Thyroid gland (tissue), 4 donors: ENCODE data around the gene ALPK3. TPM values are rescaled to one million over a fixed set of nuclear protein-coding genes. Genes with fewer than 3 reads are reported as not detected.

Experiments
- DNase-seq, 2 donors: peaks; one replicate each; pipeline ENCODE4 v3.0.0-alpha.2; 2019
- H3K27ac ChIP-seq, 3 donors: fragments of 200-600 bp; sonication (generic); 1 replicate in 2 of 3; 2 replicates in 1 of 3; pipeline ENCODE4 v1.5.1; 2016 to 2019; ENCODE audit warnings: mild to moderate bottlenecking in 1 of 3, moderate library complexity in 1 of 3
- H3K27me3 ChIP-seq: fragments of 200-600 bp; sonication (generic); one replicate; pipeline ENCODE4 v1.5.1; 2019
- H3K36me3 ChIP-seq, 2 donors: fragments of 200-600 bp; sonication (generic); one replicate each; pipeline ENCODE4 v1.5.1; 2016 to 2019
- H3K4me1 ChIP-seq, 2 donors: fragments of 200-600 bp; sonication (generic); one replicate each; pipeline ENCODE4 v1.5.1; 2017 to 2019
- H3K4me3 ChIP-seq, 3 donors: fragments of 200-600 bp; sonication (generic); replicated peaks in 1 of 3; 1 replicate in 2 of 3; 2 replicates in 1 of 3; pipeline ENCODE4 v1.5.1; 2016; ENCODE audit warnings: mild to moderate bottlenecking in 1 of 3
- H3K9me3 ChIP-seq: fragments of 200-600 bp; sonication (generic); one replicate; pipeline ENCODE4 v1.5.1; 2017
- POLR2A ChIP-seq, 2 donors: fragments of 450-650 bp; IDR thresholded peaks; one replicate each; pipeline ENCODE4 v1.6.1; 2017; ENCODE audit warnings: antibody characterized with exemption in 2 of 2, mild to moderate bottlenecking in 2 of 2, moderate library complexity in 1 of 2
- WGBS, 2 donors: methylation state at CpG; one replicate each; pipeline ENCODE4 v1.1.5; 2017; 5-methylcytosine and 5-hydroxymethylcytosine counted together
- intact Hi-C: fragments of 100-400 bp; cut with DNase I; formaldehyde crosslinking; loops from one replicate; pipeline ENCODE4 v1.15.1; 2023
- total RNA-seq, 4 donors: library from RNA; depleted of rRNA; stranded (reverse); fragments of >200 nt; gene quantifications; one replicate each; pipeline ENCODE4 v1.2.3, GENCODE V29; 2016
- TF ChIP-seq, protein P1 (sequence below), 6 experiments: fragments of 200-600 bp in 3 of 6; fragments of 450-650 bp in 3 of 6; sonication (generic) in 3 of 6; IDR thresholded peaks; one replicate each; pipeline ENCODE4 v1.5.1; 2016 to 2019; ENCODE audit warnings: antibody characterized with exemption in 6 of 6, mild to moderate bottlenecking in 2 of 6, inconsistent platforms in 1 of 6, moderate library complexity in 1 of 6

Gene ALPK3
- total RNA-seq, 4 donors from 2014 or later = 5.8 to 10.4 (median 7.4) TPM

GRCh38 chr15:84885801-84886200, 68.6 kb downstream of the ALPK3 start:
- WGBS, 2 donors = 91 to 93% methylated on average over 7 of the region's 7 CpGs
- no peaks in the 10 kb centered on the region for H3K27me3 ChIP-seq
- no peak overlapping the region for H3K27ac ChIP-seq
- DNase-seq = no peak
- no peak for TF ChIP-seq POLR2A (IDR thresholded peaks at IDR 0.05)
- TF ChIP-seq, protein P1, sequence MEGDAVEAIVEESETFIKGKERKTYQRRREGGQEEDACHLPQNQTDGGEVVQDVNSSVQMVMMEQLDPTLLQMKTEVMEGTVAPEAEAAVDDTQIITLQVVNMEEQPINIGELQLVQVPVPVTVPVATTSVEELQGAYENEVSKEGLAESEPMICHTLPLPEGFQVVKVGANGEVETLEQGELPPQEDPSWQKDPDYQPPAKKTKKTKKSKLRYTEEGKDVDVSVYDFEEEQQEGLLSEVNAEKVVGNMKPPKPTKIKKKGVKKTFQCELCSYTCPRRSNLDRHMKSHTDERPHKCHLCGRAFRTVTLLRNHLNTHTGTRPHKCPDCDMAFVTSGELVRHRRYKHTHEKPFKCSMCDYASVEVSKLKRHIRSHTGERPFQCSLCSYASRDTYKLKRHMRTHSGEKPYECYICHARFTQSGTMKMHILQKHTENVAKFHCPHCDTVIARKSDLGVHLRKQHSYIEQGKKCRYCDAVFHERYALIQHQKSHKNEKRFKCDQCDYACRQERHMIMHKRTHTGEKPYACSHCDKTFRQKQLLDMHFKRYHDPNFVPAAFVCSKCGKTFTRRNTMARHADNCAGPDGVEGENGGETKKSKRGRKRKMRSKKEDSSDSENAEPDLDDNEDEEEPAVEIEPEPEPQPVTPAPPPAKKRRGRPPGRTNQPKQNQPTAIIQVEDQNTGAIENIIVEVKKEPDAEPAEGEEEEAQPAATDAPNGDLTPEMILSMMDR (IDR thresholded peaks at IDR 0.05) = no peak
- H3K4me3 ChIP-seq = no peak overlapping the region
- H3K9me3 ChIP-seq = no peaks in the 10 kb centered on the region
- H3K4me1 ChIP-seq = peaks cover 0 to 10% of the 10 kb centered on the region in 2 donors
- intact Hi-C loops = no loop called here
- no peaks in the 10 kb centered on the region for H3K36me3 ChIP-seq

GRCh38 chr15:84886211-84886983, 69.2 kb downstream of the ALPK3 start:
- Histone ChIP-seq H3K9me3 (no peaks in the 10 kb centered on the region), H3K36me3 (no peaks in the 10 kb centered on the region), H3K27me3 (no peaks in the 10 kb centered on the region), H3K4me3 (no peak overlapping the region), H3K27ac (no peak overlapping the region), H3K4me1 (peaks cover 0 to 4% of the 10 kb centered on the region in 2 donors)
- intact Hi-C loops = no loop called here
- TF ChIP-seq, protein P1 (IDR thresholded peaks at IDR 0.05) = no peak
- TF ChIP-seq POLR2A (IDR thresholded peaks at IDR 0.05) = no peak
- 87 to 90% methylated on average over 10 to 12 of the region's 14 CpGs for WGBS, 2 donors
- no peak for DNase-seq

DNA sequence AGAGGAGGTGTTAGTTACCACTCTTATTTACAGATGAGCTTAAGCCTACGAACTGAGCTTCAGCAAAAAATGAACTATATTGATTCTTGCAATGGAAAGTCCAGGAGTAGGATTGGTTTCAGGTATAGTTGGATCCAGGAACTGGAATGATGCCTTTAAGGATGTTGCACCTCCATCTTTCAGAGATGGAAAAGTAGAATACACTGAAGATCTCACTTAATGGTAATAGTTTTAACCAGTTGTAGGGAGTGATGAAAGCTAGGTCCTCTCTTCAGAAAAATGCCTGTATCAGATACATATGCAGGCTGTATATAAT, 69.8 kb downstream of the ALPK3 start:
- no peak for DNase-seq
- Histone ChIP-seq H3K4me1 (no peaks in the 10 kb centered on the region), H3K27ac (no peak overlapping the region), H3K9me3 (no peaks in the 10 kb centered on the region), H3K4me3 (no peak overlapping the region), H3K27me3 (no peaks in the 10 kb centered on the region), H3K36me3 (no peaks in the 10 kb centered on the region)
- intact Hi-C loops = no loop called here
- TF ChIP-seq POLR2A (IDR thresholded peaks at IDR 0.05) = no peak
- TF ChIP-seq, protein P1 (IDR thresholded peaks at IDR 0.05) = no peak
- WGBS, 2 donors = 59 to 67% methylated on average over 1 of the region's 1 CpG

DNA sequence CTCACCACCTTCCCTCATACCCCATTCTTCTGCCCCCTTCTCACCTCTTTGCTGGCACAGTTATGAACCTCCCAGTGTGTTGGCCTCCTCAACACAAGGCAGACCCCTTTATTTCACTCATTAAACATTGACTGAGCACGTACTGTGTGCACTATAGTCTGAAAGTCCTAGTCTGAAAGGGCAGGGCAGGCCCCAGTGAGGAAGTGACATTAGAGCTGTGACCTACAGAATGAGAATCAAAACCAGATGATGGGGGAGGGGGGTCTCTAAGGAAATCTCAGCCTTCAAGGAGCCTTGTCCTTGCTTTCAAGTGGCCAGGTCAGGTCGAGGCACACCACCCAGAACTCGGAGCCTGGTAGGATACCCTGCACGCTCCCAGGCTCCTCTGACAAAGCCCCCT, 70.8 kb downstream of the ALPK3 start:
- H3K4me1 ChIP-seq = no peaks in the 10 kb centered on the region
- H3K9me3 ChIP-seq = no peaks in the 10 kb centered on the region
- TF ChIP-seq POLR2A (IDR thresholded peaks at IDR 0.05) = no peak
- TF ChIP-seq, protein P1 (IDR thresholded peaks at IDR 0.05) = no peak
- no peak for DNase-seq
- 62 to 76% methylated on average over 4 of the region's 4 CpGs for WGBS, 2 donors
- H3K27me3 ChIP-seq = no peaks in the 10 kb centered on the region
- H3K27ac ChIP-seq = no peak overlapping the region
- intact Hi-C loops = no loop called here
- no peak overlapping the region for H3K4me3 ChIP-seq
- no peaks in the 10 kb centered on the region for H3K36me3 ChIP-seq

DNA sequence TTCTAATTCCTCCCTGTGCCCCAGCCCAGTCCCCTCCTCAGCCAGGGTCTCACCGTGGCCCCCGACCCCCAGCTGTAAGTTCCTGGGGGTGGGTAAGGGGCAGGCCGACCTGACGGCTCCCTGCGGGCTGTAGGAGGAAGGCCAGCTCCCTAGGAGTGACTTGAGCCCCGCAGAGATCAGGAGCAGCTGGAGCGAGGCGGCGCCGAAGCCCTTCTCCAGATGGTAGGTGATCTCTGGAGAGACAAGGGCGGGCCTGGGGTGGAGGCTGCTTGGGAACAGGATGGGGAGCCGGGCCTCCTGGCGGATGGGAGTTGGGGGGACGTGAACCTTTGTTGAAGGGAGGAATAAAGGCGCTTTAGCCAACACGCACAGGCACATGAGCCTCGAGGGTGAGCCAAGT, 71.5 kb downstream of the ALPK3 start:
- no peaks in the 10 kb centered on the region for H3K9me3 ChIP-seq
- no peaks in the 10 kb centered on the region for H3K4me1 ChIP-seq
- H3K27me3 ChIP-seq = no peaks in the 10 kb centered on the region
- TF ChIP-seq, protein P1 (IDR thresholded peaks at IDR 0.05) = no peak
- TF ChIP-seq POLR2A (IDR thresholded peaks at IDR 0.05) = no peak
- H3K36me3 ChIP-seq = no peaks in the 10 kb centered on the region
- H3K4me3 ChIP-seq = no peak overlapping the region
- H3K27ac ChIP-seq = no peak overlapping the region
- no peak for DNase-seq
- WGBS, 2 donors = 76 to 88% methylated on average over 11 to 17 of the region's 17 CpGs
- intact Hi-C loops = no loop called here
